ENCODE data around the gene OSTM1. TPM values are rescaled to one million over a fixed set of nuclear protein-coding genes. Genes with fewer than 3 reads are reported as not detected.

The OSTM1 gene
- total RNA-seq, 1 experiment from 2014 or later, result 20.9 TPM

GRCh38 chr6:108024427-108025073 lies 50.0 kb downstream of the OSTM1 start:
- Histone ChIP-seq H4K20me1 (ENCODE audit: control insufficient read depth, insufficient read depth, insufficient read length) (no peaks in the 10 kb centered on the region), H2BK15ac (ENCODE audit: low read depth, low read length) (no peak overlapping the region), H3K18ac (ENCODE audit: insufficient read length, low read depth, low read length) (no peak overlapping the region), H3K79me2 (ENCODE audit: insufficient read depth, low read length) (no peaks in the 10 kb centered on the region), H3K23me2 (ENCODE audit: insufficient read length, low read depth, low read length, poor library complexity, severe bottlenecking) (no peaks in the 10 kb centered on the region), H3K4ac (ENCODE audit: low read depth, low read length) (no peak overlapping the region), H2BK20ac (ENCODE audit: low read depth, low read length, poor library complexity, severe bottlenecking) (no peak overlapping the region), H3K9me3 (ENCODE audit: control insufficient read depth, low read depth, low read length) (no peaks in the 10 kb centered on the region), H3K9ac (ENCODE audit: extremely low read depth, insufficient read length, low read length) (no peak overlapping the region), H2BK120ac (ENCODE audit: low read depth, low read length, poor library complexity, severe bottlenecking) (no peak overlapping the region), H3K14ac (ENCODE audit: insufficient read depth, low read length) (no peak overlapping the region), H4K8ac (replicated peaks; ENCODE audit: insufficient read length, low read depth, low read length) (no peak overlapping the region), H3K56ac (ENCODE audit: insufficient read length, low read depth, low read length) (no peak overlapping the region), H3K4me2 (ENCODE audit: insufficient read depth, insufficient read length, low read length) (no peak overlapping the region), H2BK12ac (ENCODE audit: insufficient read length, low read depth, low read length) (no peak overlapping the region), H2BK5ac (ENCODE audit: insufficient read length, low read length) (no peak overlapping the region), H2AK5ac (ENCODE audit: insufficient read length, low read length) (no peak overlapping the region), H4K91ac (ENCODE audit: insufficient read length, low read depth, low read length) (no peak overlapping the region), H3K27me3 (ENCODE audit: insufficient read depth, low read length) (no peaks in the 10 kb centered on the region), H3T11ph (ENCODE audit: low read length) (no peak overlapping the region), H4K5ac (ENCODE audit: insufficient read length, low read depth, low read length) (no peak overlapping the region), H3K79me1 (ENCODE audit: insufficient read depth, low read depth, low read length, poor library complexity, severe bottlenecking) (no peaks in the 10 kb centered on the region), H2AFZ (ENCODE audit: low read length) (no peak overlapping the region), H3K27ac (ENCODE audit: insufficient read length, low read depth, low read length) (no peak overlapping the region), H3K23ac (ENCODE audit: insufficient read length, low read depth, low read length) (no peak overlapping the region), H3K4me1 (ENCODE audit: insufficient read depth, low read length) (no peaks in the 10 kb centered on the region)
- no peaks in the 10 kb centered on the region for H3K9me3 Mint-ChIP-seq
- no peak for TF ChIP-seq CTCF (conservative IDR thresholded peaks at IDR 0.05)
- no peaks in the 10 kb centered on the region for H3K36me3 Mint-ChIP-seq (ENCODE audit: insufficient read depth in 1 of 3, low read depth in 3 of 3)
- peaks cover 5 to 7% of the 10 kb centered on the region in 2 experiments; a peak in 3 of 4 replicates for H3K4me1 Mint-ChIP-seq
- no peak for DNase-seq
- H3K4me3 Mint-ChIP-seq, result no peak overlapping the region
- peaks cover 2% of the 10 kb centered on the region; the same call in 1 of the 2 replicates for H3K27me3 Mint-ChIP-seq (ENCODE audit: low read depth)
- H3K27ac Mint-ChIP-seq, result no peak overlapping the region
- WGBS (ENCODE audit: extremely low coverage, insufficient read length, low lambda C conversion rate), result no CpG with 5 or more reads among the region's 6 CpGs

Measured in H9 (cell line).